Endothelial cell (in vitro differentiated cells): Measurements from ENCODE around the gene LGR6. TPM values are rescaled to one million over a fixed set of nuclear protein-coding genes. Genes with fewer than 3 reads are reported as not detected.
"Not testable (repeated sequence)": the region's sequence is repeated elsewhere in the genome, so short reads cannot be mapped to it uniquely, and the experiment has no call there.

Source experiments
- DNase-seq: peaks from one replicate; pipeline ENCODE4 v3.0.0; 2021; ENCODE audit warnings: low spot score
- H3K27ac Mint-ChIP-seq: one replicate; pipeline ENCODE4 v1.8.0; 2021; ENCODE audit warnings: mixed read lengths, inconsistent platforms; ENCODE audit not compliant: unreplicated experiment
- H3K27me3 Mint-ChIP-seq: one replicate; pipeline ENCODE4 v1.8.0; 2021; ENCODE audit warnings: mild to moderate bottlenecking, moderate library complexity, mixed read lengths, inconsistent platforms; ENCODE audit not compliant: unreplicated experiment
- H3K36me3 Mint-ChIP-seq: one replicate; pipeline ENCODE4 v1.8.0; 2021; ENCODE audit warnings: mild to moderate bottlenecking, low read depth, mixed read lengths, inconsistent platforms; ENCODE audit not compliant: unreplicated experiment
- H3K4me1 Mint-ChIP-seq: one replicate; pipeline ENCODE4 v1.8.0; 2021; ENCODE audit warnings: mild to moderate bottlenecking, mixed read lengths, inconsistent platforms; ENCODE audit not compliant: unreplicated experiment
- H3K4me3 Mint-ChIP-seq: one replicate; pipeline ENCODE4 v1.8.0; 2021; ENCODE audit warnings: mild to moderate bottlenecking, mixed read lengths, inconsistent platforms; ENCODE audit not compliant: unreplicated experiment
- H3K9me3 Mint-ChIP-seq: one replicate; pipeline ENCODE4 v1.8.0; 2021; ENCODE audit warnings: mixed read lengths, inconsistent platforms; ENCODE audit not compliant: unreplicated experiment
- CTCF ChIP-seq: fragments of 200-600 bp; sonication (generic); IDR thresholded peaks from one replicate; pipeline ENCODE4 v1.5.0; 2021; ENCODE audit warnings: antibody characterized with exemption; ENCODE audit not compliant: unreplicated experiment
- total RNA-seq: library from RNA; stranded (reverse); fragmentation: NEBNext Ultra II Directional; extraction: Animal tissue kit (Norgen Biotek cat#: 25700); gene quantifications from one replicate; pipeline ENCODE4 v1.2.1, GENCODE V29; 2021; ENCODE audit not compliant: unreplicated experiment

Gene LGR6
- total RNA-seq, 1 donor from 2014 or later = 0.23 TPM

GRCh38 chr1:202349206-202349928, 155.8 kb downstream of the LGR6 start:
- no peak for DNase-seq
- Mint-ChIP-seq H3K4me3 (peak overlapping the region; percentile 96), H3K27me3 (peaks cover 9% of the 10 kb centered on the region), H3K4me1 (peaks cover 10% of the 10 kb centered on the region), H3K27ac (peak overlapping the region; percentile 94), H3K36me3 (no peaks in the 10 kb centered on the region), H3K9me3 (no peaks in the 10 kb centered on the region)
- TF ChIP-seq CTCF = no peak

- no peaks in the 10 kb centered on the region for H3K36me3 Mint-ChIP-seq
- DNase-seq = no peak
- TF ChIP-seq CTCF = no peak
- H3K27ac Mint-ChIP-seq = no peak overlapping the region
- H3K4me1 Mint-ChIP-seq = peaks cover 10% of the 10 kb centered on the region
- H3K27me3 Mint-ChIP-seq = peaks cover 11% of the 10 kb centered on the region
- no peak overlapping the region for H3K4me3 Mint-ChIP-seq
- no peaks in the 10 kb centered on the region for H3K9me3 Mint-ChIP-seq
These were observed 158.1 kb downstream of the LGR6 start for GRCh38 chr1:202351725-202352124.

- H3K4me1 Mint-ChIP-seq, H3K4me3 Mint-ChIP-seq, H3K36me3 Mint-ChIP-seq, H3K27ac Mint-ChIP-seq, H3K27me3 Mint-ChIP-seq, H3K9me3 Mint-ChIP-seq, DNase-seq: not testable (repeated sequence)
These were observed 159.1 kb downstream of the LGR6 start for GRCh38 chr1:202352583-202353197.

- no peak for TF ChIP-seq CTCF
- H3K9me3 Mint-ChIP-seq = no peaks in the 10 kb centered on the region
- H3K27me3 Mint-ChIP-seq = peaks cover 4% of the 10 kb centered on the region
- H3K36me3 Mint-ChIP-seq = no peaks in the 10 kb centered on the region
- no peak overlapping the region for H3K4me3 Mint-ChIP-seq
- H3K4me1 Mint-ChIP-seq = no peaks in the 10 kb centered on the region
- DNase-seq = no peak
- H3K27ac Mint-ChIP-seq = no peak overlapping the region
These were observed 162.4 kb downstream of the LGR6 start for GRCh38 chr1:202355944-202356553.

- DNase-seq = no peak
- TF ChIP-seq CTCF = no peak
- H3K27me3 Mint-ChIP-seq = peaks cover 4% of the 10 kb centered on the region
- no peaks in the 10 kb centered on the region for H3K4me1 Mint-ChIP-seq
- H3K4me3 Mint-ChIP-seq = no peak overlapping the region
- no peaks in the 10 kb centered on the region for H3K9me3 Mint-ChIP-seq
- H3K27ac Mint-ChIP-seq = no peak overlapping the region
- H3K36me3 Mint-ChIP-seq = no peaks in the 10 kb centered on the region
These were observed 163.9 kb downstream of the LGR6 start for GRCh38 chr1:202357506-202357905.
